ENCODE data around the gene PRR32.

Gene PRR32

GRCh38 chrX:126847143-126847542 is 27.6 kb downstream of the PRR32 start:
- Histone ChIP-seq H3K9me3 (ENCODE audit: control insufficient read depth, insufficient read depth, low read length) (no peaks in the 10 kb centered on the region), H3K27ac (ENCODE audit: low read length) (no peak overlapping the region), H3K36me3 (ENCODE audit: control insufficient read depth, insufficient read depth, low read length) (no peaks in the 10 kb centered on the region), H3K27me3 (ENCODE audit: control insufficient read depth, insufficient read depth, low read length) (no peaks in the 10 kb centered on the region), H3K4me3 (ENCODE audit: low read length) (no peak overlapping the region), H3K4me1 (ENCODE audit: control insufficient read depth, insufficient read depth, low read length) (no peaks in the 10 kb centered on the region)
- no peak for DNase-seq (ENCODE audit: low read depth, low spot score)
- no CpG with 5 or more reads among the region's 3 CpGs for WGBS (ENCODE audit: insufficient coverage, insufficient read length)

GRCh38 chrX:126855839-126856524 is 36.5 kb downstream of the PRR32 start:
- Histone ChIP-seq H3K4me3 (ENCODE audit: low read length) (no peak overlapping the region), H3K36me3 (ENCODE audit: control insufficient read depth, insufficient read depth, low read length) (no peaks in the 10 kb centered on the region), H3K27ac (ENCODE audit: low read length) (no peak overlapping the region), H3K4me1 (ENCODE audit: control insufficient read depth, insufficient read depth, low read length) (no peaks in the 10 kb centered on the region), H3K9me3 (ENCODE audit: control insufficient read depth, insufficient read depth, low read length) (no peaks in the 10 kb centered on the region), H3K27me3 (ENCODE audit: control insufficient read depth, insufficient read depth, low read length) (no peaks in the 10 kb centered on the region)
- no CpG with 5 or more reads among the region's 5 CpGs for WGBS (ENCODE audit: insufficient coverage, insufficient read length)
- DNase-seq (ENCODE audit: low read depth, low spot score), result no peak
